ENCODE results near the gene AURKAIP1.

DNA sequence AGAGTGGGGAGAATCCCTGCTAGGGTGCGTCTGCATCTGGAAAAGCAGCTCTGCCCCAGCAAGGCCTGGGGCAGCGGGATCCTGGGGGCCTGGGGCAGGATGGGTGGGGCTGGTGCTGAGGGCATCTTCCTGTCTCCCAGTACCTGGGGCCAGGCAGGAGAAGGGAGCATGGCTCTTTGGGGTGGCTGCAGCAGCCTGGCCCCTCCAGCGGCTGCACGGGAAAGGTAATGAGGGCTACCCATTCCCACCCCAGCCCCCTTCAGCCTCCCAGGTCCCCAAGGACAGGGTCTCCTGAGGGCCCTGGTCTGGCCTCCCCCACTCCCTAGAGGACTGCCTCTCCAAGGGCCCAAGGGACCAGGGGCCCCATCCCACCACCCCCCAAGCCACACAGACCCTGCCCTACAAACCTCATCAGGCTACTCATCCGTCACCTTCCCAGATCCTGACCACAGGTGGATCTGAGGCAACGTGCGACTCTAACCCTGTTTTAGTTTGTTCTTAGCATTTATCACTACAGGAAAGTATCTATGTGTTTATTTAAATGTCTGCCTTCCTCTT lies 47.0 kb upstream of the AURKAIP1 start:
- TF ChIP-seq, protein P1, sequence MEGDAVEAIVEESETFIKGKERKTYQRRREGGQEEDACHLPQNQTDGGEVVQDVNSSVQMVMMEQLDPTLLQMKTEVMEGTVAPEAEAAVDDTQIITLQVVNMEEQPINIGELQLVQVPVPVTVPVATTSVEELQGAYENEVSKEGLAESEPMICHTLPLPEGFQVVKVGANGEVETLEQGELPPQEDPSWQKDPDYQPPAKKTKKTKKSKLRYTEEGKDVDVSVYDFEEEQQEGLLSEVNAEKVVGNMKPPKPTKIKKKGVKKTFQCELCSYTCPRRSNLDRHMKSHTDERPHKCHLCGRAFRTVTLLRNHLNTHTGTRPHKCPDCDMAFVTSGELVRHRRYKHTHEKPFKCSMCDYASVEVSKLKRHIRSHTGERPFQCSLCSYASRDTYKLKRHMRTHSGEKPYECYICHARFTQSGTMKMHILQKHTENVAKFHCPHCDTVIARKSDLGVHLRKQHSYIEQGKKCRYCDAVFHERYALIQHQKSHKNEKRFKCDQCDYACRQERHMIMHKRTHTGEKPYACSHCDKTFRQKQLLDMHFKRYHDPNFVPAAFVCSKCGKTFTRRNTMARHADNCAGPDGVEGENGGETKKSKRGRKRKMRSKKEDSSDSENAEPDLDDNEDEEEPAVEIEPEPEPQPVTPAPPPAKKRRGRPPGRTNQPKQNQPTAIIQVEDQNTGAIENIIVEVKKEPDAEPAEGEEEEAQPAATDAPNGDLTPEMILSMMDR (IDR thresholded peaks at IDR 0.05): no peak
- TF ChIP-seq POLR2A (IDR thresholded peaks at IDR 0.05): no peak

Measured in testis (tissue), 2 donors.